Measurements from ENCODE around the gene PFDN1.
"Not testable (repeated sequence)": the region's sequence is repeated elsewhere in the genome, so short reads cannot be mapped to it uniquely, and the experiment has no call there.

The PFDN1 gene, protein sequence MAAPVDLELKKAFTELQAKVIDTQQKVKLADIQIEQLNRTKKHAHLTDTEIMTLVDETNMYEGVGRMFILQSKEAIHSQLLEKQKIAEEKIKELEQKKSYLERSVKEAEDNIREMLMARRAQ

DNA sequence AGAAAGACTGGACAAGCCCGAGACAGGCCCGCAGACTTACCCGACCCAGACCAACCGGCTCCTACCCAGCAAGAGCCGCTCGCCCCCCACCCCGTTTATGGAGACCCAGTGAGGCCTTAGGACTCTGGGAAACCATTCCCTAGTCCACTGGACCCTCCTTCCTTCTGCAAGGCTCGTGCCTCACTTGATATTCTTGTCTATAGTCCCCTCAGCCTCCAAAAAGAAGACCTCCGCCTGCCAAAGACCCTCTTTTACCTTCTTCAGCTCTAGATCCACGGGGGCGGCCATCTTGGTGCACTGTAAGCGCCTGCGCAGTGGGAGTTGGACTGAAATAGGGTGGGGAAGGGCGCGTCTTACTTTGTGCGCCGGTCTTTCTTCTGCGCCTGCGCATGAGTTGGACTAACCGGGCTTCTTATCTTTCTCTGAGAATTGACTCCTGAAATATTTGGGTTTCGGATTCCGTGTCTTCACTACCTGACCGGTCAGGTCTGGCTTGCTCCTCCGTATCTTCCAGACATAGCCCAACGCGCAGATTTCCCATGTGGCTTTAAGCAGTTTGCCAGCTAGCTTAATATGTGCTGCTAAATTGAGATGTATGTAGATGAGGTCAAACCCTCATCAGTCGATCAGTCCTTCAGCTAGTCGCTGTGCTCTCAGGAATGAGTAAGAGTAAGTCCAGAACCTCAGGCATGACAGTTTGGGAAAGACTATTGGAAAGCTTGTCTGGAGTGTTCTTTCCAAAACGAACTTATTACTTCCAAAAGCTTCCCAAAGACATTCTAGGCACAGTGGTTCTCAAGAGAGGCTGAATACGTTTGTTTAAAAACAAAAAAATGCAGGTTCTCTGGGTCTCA, at the start of gene PFDN1:
PFDN1 (minus strand) TSS at position 316 of the 854 bp plus-strand sequence; CDS start at position 288, 28 bp downstream.
- DNase-seq, result peak; percentile 92

DNA sequence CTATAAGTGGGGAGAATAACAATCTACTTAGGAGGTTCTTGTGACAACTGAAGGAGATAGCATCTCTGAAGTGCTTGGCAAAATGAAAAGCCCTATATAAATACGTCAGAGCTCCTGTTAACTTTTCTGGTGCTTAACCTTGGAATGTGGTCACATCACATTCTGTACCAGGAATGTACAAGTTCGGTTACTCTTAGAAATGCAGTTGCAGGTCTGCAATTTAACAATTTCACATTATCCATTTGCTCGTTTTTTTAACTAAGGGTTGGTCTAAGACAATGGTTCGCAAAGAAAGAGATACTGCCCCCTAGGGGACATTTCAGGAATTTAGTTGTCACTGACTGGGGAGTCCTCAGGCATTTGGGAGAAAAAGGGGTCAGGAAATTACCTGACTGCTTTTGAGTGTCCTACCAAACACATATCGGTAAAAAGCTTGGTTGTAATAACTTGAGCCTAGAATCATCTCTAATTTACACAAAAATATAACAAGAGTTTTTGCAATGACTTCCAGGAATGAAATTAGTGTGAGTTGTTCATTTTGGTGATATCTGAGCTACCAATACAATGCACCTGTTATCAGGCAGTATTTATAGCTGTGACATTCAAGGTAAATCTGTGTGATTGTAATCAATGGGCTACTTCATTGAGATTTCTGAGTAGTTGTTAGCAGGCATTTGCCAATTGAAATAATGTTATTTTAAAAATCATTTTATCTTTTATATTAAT, 48.9 kb upstream of the PFDN1 start:
- DNase-seq, result peak; percentile 75

DNA sequence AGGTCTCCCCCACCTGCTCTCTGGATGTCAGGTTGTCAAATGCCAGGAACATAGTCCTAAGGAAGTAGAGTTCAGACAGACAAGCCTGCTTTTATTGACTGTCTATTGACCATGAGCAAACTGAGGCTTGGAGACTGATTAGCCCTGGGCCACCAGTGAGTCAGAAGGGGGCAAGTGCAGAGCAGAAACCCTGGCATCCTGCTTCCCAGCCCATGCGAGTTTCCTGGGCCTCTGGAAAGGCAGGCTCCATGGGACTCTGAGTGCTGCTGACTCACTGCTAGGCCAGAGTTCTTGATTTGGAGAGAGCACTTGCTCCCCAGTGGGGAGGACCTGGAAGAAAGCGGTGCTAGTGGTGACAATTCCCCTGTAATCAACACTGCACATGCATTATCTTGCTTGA, 46.3 kb upstream of the PFDN1 start:
- no peak for DNase-seq

DNA sequence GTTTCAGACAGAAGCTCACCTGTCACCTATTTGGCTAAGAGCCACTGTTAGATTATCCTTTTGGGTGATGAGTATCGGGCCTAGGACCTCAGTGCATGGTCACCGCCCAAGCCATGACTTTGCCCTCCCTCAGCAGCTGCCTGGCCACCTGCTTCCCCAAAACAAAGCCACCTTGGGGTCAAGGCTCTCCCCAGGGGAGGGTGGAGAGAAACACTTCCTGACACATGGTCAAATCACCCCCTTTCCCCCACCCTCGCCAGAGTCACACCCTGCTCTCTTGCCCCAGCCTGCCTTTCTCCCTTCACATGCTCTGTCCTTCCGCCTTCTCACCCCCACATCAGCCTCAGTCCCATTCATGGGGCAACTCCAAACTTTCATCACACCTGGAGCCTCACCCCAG, 45.2 kb upstream of the PFDN1 start:
- DNase-seq, result no peak

DNA sequence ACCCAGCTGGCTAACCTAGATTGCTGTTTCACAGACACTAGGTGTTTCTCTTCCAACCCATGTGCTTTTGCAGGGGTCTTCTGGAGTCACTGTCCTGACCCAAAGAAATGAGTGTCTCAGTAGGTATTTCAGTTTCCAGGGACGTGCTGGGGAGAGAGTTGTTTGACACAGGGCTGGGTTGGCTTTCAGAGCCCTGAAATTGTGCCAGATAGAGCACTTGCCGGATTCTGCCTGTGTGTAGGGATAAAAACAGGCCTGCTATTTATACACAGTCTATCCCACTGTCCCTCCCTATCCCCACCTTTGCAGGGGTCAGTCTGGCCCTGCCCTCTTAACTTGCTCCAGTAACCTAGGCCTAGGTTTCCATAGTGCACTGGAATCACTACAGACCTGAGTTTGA, 44.5 kb upstream of the PFDN1 start:
- DNase-seq, result no peak

DNA sequence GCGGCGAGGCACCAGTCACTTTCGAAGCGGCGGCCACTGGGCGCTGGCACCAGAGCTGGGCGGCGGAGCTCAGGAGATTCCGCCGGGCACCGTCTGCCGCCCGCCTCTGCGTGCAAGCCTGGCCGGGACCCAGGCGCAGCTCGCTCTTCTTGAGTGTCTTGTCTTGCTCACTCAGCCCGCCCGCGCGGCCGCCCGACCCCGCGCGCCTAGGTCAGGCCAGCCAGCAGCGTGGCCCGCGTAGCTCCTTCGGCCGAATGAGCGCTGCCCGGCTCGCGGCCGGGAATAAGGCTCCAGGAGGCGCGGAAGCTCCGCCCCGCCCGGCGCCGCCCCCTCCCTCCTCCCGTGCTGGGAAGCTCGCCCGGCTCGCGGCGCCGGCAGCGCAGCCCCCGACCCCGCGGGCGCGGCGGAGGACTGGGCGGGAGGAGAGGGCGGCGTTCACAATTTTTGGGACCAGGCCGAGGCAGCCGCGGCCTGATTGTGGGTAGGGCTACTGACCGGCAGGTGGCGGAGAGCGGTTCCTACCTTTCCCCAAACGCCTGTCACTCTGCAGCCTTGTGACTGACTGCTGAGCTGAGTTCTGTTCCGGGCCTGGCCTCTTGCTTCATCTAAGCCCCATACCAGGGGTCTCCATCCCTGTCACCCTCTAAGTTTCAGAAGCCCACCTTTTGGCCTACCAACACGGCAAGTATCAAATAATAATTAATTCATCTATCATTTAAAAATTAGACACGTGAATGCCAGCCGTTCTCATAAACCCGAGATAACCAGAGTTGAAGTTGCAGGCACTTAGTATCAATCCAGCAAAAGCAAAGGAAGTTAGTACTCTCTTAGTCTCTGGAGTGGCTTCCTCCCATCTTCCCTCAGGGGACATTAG, 43.7 kb upstream of the PFDN1 start, which contains the start of gene HBEGF:
HBEGF (minus strand) TSS at position 256 of the 874 bp plus-strand sequence. CDS start 275 bp downstream, outside the sequence.
- peak; percentile 73 for DNase-seq

DNA sequence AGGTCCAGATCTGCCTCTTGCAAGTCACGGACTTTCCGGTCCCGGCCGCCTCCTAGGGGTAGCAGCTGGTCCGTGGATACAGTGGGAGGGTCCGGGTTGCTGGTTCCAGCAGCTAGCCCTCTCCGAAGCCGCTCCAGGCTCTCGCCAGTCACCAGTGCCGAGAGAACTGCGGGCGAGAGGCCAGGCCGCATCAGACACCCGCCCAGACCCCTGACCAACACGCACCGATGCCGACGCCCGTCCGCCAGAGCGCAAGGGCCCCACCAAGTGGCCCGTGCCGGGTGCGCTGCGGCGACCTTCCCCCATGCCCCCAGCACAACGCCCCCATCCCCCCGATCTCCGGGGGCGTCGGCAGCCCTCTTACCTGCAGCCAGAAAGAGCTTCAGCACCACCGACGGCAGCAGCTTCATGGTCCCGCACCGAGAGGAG, 43.0 kb upstream of the PFDN1 start:
- DNase-seq, result no peak

DNA sequence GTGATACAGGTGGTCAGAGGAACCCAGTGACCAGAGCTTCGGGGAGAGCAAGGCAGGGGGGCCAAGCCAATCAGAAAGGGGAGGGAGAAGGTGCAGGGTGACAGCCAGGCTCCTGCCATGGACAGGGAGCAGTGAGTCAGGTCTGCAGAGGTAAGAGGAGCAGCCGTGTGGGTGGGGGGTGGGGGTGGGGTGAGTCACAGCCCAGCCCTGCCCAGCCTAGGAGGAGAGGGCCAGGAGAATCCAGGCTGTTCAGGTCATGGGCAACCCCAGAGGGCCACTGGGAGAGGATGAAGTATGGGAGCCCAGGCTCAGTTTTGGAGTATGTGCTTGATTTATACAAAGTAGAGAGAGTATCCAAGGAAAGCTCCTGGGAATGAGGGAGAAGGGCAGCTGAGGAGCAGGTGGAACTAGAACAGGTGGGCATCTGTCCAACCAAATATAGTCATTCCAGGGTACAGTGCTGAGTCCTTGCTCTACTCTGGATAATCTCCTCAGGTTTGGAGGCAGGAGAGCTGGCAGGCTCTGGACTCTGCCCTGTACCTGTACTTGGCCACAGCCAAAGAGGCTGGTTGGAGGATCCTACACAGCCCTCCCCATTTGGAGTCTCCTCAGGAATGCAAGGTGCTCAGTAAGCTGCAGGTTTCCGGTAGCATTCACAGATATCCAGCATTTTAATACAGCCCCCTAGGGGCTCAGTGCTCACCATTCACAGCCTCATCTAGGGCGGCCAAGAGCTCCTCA, 42.0 kb upstream of the PFDN1 start:
- peak; percentile 40 for DNase-seq

DNA sequence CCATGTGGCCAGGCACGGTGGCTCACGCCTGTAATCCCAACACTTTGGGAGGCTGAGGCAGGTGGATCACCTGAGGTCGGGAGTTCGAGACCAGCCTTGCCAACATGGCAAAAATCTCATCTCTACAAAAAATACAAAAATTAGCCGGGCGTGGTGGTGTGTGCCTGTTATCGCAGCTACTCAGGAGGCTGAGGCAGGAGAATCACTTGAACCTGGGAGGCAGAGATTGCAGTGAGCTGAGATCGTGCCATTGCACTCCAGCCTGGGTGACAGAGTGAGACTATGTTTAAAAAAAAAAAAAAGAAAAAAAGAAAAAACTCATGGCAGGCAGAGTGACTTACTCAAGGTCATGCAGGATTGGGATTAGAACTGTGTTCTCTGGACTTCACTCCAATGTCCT, 40.9 kb upstream of the PFDN1 start:
- not testable (repeated sequence) for DNase-seq

DNA sequence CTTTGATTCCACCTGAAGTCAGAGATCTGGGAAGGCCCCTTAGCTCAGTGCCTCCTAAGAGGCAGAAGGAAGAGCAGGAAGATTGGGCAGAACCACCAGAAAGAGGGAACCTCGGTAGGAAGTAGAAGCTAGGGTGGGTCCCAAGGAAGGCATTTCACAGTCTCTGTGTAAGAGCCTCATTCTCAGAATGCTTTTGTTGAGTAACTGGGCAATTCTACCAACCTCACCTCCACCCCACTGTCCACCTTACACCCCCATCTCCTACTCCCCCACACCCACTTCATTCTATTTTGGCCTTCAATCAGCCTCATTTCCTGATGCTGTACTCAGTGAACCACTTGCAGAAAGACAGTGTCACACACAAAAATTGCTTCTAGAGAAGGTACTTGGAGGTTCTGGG, 40.0 kb upstream of the PFDN1 start:
- no peak for DNase-seq

DNA sequence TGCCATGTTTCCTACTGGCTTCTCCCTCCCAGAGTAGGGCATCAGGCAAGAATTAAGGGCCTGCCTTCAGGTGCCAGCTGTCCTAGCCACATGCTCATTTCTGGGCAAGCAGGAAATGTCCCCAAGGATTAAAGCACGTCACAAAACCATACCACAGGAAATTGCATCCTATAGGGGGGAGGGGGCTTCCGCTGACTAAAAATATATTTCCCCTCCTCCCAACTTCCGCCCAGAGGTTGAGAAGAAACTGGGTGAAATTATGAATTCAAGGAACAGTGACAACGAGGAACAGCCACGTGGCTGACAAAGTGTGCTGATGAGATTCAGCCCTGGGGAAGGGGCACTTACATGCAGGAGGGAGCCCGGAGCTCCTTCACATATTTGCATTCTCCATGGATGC, 39.4 kb upstream of the PFDN1 start:
- DNase-seq, result peak; percentile 28

DNA sequence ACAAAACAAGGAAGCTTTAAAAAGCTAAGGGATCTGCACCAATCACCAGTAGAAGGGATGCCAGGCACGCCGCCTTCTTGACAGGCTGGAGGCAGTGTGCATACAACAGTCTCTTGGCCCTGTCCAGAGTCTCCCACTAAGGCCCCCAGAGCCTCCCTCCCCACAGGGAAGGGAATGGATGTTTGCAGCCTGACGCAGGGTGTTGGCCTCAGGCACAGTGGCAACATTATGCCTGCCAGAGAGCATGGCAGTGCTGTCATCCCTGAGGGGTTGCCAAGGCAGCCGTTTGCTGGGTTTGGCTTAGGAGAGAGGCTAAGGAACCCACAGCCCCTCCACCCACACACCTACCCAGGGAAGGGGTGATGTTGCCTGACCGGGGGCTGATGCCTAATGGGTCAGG, 38.7 kb upstream of the PFDN1 start:
- DNase-seq, result no peak

DNA sequence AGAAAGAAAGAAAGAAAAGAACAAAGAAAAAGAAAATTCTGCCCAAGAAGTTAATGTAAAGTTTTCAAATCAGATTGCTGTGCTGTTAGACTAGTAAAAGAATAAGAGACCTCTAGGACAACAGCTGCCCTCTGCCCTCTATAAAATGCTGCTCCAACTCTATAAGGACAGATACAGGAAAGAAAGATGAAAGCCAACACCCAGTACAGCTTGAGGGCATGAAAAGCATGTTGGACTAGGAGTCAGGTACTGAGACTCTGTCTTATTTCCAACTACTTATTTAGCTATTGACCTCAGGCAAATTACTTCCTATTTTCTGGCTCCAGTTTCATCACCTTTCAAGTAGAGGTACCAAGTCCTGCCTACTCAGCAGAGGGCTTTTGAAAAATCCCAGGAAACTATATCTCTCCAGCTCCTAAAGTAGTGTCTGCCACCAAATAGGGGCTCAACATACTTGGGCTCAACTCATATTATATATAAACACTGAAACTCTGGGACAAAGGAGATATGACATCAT, 37.8 kb upstream of the PFDN1 start:
- no peak for DNase-seq

DNA sequence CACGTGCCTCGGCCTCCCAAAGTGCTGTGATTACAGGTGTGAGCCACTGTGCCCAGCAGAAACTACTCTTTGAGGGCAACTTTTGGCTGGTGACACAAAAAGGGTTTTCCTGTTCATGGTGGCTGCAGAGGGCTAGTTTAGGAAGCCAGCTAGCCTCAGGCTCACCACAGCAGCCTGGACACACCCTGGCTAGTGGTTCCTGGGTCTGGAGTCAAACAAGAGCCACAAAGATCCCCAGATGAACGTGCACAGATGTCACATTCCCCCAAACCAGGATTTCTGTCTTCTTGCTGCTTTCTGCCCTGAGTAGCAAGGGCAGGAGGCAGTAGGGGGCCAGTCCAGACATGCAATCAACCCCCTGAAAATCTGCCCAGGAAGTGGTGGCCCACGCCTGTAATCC, 36.7 kb upstream of the PFDN1 start:
- no peak for DNase-seq

DNA sequence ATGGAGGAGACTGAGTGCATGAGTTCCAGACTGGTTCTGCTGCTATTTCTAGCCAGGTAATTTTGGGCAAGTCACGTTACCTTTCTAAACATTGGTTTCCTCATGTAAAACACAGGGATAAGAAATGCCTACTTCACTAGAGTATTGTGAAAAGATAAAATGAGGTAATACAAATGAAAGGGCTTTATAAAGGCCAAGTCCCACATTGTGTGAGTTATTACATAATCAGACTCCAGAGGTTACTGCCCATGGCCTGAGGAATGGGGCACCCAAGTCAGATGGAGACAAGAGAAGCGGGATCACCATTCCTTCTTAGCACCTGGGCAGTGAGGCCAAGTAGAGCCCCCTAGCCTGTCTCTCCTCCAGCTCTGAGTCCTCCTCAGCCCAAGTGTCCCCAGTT, 36.0 kb upstream of the PFDN1 start:
- no peak for DNase-seq

DNA sequence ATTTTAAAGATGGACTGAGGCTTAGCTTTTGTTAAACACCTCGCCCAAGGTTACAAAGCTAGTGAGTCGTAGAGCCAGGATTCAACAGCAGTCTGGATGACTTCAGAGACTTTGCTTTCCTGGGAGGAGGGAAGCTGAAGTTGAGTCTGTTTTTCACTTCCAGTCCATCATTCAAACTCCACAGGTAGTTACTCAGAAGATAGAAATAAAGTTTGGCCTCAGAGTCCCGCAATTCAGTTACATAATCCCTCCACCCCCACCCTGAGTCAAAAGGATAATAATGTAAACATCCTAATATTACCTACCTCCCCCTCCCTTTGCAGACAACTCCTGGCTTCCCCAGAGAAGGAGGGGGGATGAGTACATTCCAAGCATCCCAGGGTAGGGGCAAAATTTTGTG, 35.4 kb upstream of the PFDN1 start:
- DNase-seq, result no peak

DNA sequence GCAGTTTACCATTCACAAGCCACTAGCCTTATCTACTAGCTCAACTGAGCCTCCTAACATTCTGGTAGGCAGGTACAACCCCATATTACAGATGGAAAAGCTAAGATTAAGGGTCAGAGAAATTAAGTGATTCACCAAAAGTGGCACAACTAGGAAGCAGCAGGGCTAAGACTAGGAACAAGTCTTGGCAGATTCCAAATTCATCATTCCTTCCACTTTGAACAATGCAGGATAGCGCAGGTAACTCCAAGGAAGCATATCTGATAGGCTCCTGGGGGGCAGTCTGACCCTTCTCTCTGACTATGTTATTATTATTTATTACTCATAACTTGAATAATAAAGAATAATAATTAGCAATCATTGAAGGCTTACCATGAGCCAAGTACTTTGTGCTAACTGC, 35.0 kb upstream of the PFDN1 start:
- no peak for DNase-seq

DNA sequence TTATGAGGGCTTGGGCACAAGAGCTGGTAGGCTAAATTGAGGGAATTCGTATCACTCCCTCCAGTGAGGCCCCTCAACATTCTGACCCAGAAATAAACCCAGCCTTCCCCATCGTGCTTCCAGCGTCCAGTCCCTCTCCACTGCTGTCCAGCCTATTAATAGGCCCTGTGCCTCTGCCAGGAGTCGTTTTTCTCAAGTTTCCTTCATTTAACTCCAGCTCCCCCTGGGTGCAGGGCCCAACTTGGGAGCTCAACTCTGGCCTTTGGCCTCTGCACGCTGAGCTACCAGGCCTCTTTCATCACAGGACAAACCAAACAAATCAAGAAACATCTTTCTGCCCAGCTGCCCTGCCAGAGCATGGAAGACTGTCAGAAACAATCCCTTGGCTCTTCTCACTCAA, 33.5 kb upstream of the PFDN1 start:
- DNase-seq, result no peak

DNA sequence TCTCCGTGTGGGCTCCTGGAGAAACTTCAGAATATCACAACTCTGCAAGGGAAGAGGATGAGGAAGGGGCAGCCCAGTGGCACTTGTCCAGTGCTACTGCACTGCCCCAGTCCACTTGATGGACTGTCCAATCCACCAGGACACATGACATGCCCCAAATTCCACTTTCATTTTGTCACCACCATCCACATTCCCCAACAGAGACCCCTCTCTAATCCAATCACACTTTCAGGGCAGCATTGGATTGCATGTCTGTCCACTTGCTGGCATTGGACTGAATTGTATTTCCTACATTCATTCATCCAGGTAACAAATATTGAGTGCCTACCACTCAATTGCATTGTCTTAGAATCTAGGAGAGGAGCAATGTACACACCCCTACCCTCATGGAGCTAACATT, 28.7 kb upstream of the PFDN1 start:
- DNase-seq, result no peak

DNA sequence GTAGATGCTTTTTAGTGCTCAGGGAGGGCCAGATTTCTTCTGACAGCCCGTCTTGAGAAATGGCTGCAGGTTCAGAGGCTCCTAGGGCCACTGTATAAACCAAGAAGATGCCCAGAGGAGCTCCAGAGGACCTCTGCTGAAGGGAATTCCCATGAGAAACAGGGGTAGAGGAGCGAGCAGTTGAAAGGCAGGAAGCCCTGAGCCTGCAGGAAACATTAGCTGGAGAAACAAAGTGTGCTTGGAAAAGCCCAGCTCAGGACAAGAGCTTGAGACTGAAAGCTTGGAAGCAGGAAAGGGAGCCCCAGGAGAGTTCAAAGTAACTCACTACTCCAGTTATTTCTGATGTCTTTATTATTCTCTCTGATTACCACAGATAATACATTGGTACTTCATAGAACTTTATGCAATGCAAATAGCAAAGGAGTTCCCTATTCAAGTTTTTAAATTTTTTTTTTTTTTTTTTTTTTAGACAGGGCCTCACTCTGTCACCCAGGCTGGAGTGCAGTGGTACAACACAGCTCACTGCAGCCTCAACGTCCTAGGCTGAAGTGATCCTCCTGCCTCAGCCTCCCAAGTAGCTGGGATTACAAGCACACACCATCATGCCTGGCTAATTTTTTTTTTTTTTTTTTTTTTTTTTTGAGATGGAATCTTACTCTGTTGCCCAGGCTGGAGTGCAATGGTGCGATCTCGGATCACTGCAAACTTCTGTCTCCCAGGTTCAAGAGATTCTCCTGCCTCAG, 27.0 kb upstream of the PFDN1 start:
- no peak for DNase-seq

Measured in CD4-positive, alpha-beta T cell treated with Interleukin-17A for 4 hours (primary cell).